HG03354 (cell line): Measurements from ENCODE around the gene STX4.
"Not testable (repeated sequence)": the region's sequence is repeated elsewhere in the genome, so short reads cannot be mapped to it uniquely, and the experiment has no call there.

ENCODE experiments used
- ATAC-seq: cut with Tn5 transposase; IDR thresholded peaks from one replicate; pipeline ENCODE4 v1.9.1; 2021; ENCODE audit warnings: mild to moderate bottlenecking; ENCODE audit not compliant: unreplicated experiment, poor library complexity, severe bottlenecking

The STX4 gene

DNA sequence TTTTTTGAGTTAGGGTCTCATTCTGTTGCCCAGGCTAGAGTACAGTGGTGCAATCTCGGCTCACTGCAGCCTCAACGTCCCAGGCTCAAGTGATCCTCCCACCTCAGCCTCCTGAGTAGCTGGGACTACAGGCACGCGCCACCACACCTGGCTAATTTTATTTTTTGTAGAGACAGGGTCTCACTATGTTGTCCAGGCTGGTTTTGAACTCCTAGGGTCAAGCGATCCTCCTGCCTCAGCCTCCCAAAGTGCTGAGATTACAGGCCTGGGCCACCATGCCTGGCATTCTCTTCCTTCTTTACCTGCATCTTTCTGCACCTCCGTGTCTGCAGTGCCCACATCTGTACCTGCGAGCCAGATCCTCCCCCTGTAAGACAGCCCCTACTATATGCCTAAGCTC, 21.5 kb upstream of the STX4 start:
- not testable (repeated sequence) for ATAC-seq

DNA sequence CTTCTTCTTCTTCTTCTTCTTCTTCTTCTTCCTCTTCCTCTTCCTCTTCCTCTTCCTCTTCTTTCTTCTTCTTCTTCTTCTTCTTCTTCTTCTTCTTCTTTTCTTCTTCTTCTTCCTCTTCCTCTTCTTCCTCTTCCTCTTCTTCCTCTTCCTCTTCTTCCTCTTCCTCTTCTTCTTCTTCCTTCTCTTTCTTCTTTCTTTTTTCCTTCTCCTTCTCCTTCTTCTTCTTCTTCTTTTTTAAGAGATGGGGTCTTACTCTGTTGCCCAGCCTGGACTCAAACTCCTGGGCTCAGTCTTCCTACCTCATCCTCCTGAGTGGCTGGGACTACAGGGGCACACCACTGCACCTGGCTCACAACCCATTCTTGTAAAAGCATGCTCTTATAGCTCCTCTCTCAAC, 20.1 kb upstream of the STX4 start:
- not testable (repeated sequence) for ATAC-seq

DNA sequence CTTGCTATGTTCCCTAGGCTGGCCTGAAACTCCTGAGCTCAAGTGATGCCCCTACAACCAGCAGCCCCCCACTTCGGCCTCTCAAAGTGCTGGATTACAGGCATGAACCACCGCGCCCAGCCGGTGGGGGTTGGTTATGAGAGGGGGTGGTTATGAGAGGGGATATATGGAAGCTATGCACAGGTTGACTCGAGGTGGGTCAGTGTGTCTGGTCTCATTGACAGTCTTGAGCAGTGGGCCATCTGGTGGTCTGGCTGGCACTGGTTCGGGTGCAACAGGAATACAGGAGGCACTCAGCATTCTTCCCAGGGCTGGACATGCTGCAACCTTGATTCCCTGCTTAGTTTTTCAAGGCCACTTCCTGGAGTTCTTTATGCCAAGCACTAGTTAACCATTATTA, 17.3 kb upstream of the STX4 start:
- no peak for ATAC-seq

DNA sequence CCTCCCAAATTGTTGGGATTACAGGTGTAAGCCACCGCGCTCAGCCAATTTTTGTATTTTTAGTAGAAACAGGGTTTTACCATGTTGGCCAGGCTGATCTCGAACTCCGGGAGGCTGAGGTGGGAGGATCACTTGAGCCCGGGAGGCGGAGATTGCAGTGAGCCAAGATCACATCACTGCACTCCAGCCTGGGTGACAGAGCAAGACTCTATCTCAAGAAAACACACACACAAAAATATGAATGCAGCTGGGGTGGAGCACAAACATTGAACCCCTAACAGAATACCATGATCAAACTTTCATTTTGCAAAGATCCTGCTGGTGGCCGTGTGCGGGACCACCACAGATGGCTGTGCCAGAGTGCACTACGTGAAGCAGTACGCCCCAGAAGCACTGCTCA, 15.6 kb upstream of the STX4 start:
- ATAC-seq = not testable (repeated sequence)

DNA sequence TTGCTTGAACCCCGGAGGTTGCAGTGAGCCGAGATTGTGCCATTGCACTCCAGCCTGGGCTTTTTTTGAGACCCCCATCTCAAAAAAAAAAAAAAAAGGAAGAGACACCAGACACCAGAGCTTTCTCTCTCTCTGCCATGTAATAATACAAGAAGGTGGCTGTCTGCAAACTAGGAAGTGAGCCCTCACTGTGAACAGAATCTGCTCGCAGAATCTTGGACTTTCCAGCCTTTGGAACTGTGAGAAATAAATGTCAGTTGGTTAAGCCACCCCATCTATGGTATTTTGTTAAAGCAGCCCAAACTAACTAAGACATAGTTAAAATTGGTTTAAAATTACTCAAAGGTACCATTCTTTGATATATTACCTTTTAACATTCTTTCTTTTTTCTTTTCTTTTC, 12.8 kb upstream of the STX4 start:
- no peak for ATAC-seq

DNA sequence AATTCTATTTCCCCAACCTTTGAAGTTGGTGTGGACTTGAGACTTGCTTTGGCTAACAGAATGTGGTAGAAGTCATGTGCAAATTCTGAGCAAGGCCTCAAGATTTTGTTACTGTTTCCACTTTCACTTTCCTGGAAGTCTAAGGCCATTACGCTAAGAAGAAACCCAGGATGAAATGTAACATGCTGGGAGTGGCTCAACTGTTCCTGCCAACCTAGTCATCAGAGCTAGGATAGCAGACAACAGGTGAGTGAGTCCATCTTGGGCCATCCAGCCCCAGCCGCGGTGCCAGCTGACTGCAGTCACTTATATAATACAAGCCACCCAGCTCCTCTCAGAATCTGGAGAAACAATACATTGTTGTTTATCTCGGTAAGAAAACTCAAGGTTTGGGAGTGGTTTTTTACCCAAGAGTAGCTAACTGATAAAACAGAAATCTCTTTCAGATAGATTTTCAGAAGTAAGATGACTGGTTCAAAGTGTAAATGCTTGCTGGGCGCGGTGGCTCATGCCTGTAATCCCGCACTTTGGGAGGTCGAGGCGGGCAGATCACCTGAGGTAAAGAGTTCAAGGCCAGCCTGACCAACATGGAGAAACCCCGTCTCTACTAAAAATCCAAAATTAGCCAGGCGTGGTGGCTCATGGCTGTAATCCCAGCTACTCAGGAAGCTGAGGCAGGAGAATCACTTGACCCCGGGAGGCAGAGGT, 10.7 kb upstream of the STX4 start:
- ATAC-seq = no peak

DNA sequence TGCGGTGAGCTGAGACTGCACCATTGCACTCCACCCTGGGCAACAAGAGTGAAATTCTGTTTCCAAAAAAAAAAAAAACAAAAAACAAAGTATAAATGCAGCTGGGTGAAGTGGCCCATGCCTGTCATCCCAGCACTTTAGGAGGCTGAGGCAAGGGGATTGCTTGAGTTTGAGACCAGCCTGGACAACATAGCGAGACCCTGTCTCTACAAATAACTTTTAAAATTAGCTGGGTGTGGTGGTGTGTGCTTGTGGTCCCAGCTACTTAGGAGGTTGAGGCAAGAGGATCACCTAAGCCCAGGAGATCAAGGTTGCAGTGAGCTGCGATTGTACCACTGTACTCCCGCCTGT, 10.1 kb upstream of the STX4 start:
- ATAC-seq = no peak

DNA sequence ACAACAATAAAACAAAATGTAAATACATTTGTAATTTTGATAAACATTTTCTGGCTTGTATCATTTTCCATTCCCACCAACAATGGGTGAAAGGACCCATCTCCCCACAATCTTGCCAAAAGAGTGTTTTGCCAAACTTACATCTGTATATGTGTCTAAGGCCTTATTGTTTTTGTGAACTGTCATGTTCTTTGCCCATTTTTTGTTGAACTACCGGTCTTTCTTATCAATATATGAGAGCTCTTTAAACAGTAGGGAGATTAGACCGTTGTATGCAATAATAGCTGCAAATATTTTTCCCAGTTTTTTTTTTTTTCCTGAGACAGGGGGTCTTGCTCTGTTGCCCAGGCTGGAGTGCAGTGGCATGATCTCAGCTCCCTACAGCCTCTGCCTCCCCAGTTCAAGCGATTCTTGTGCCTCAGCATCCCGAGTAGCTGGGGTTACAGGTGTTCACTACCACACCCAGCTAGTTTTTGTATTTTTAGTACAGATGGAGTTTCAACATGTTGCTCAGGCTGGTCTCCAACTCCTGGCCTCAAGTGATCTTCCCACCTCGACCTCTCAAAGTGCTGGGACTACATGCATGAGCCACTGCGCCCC, 9.6 kb upstream of the STX4 start:
- ATAC-seq = no peak

DNA sequence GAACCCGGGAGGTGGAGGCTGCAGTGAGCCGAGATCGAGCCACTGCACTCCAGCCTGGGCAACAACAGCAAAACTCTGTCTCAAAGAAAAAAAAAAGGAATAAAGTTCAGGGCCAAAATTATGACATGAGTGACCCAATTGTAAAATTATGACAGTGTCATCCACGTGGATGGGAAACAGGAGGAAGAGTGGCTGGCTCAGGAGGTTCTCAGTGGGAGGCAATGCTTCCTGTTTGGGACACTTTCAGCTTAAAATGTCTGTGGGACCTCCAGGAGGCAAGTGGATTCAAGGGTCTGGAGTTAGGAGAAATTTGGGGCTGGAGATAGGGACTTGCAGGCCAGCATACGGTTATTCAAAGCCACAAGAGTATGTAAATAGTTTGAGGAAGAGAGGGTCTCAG, 8.0 kb upstream of the STX4 start:
- ATAC-seq = no peak

DNA sequence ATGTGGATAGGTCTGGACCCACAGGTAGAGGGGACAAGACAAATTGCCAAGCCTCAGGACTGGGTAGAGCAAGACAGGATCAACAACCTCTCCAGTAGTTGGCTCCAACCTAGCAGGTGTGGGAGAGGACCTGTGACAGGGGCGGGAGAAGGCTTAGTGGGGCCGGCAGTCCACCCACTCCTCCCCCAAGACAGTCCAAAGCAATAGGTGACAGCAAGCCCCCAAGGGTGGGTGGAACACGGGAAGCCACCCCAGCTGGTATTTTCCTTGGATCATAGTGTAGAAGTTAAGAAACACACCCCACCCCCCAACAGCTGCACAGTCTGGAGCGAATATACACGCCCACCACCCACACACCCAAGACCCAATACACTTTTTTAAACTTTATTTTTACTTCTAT, 4.1 kb upstream of the STX4 start:
- ATAC-seq = no peak

DNA sequence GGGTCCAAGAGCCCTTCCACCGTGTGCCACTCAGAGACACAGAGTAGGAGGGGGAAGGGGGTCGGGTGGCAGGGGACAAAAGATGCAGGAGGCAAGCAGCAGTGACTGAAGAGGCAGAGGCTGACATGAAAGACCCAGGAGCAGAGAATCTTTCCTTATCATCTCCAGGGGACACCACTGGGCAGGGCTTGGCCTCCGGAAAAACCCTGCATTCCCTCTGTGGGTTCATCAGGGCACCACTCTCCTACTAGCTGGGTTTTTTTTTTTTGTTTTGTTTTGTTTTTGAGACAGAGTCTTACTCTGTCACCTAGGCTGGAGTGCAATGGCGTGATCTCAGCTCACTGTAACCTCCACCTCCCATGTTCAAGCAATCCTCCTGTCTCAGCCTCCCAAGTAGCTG, 2.1 kb upstream of the STX4 start:
- no peak for ATAC-seq

DNA sequence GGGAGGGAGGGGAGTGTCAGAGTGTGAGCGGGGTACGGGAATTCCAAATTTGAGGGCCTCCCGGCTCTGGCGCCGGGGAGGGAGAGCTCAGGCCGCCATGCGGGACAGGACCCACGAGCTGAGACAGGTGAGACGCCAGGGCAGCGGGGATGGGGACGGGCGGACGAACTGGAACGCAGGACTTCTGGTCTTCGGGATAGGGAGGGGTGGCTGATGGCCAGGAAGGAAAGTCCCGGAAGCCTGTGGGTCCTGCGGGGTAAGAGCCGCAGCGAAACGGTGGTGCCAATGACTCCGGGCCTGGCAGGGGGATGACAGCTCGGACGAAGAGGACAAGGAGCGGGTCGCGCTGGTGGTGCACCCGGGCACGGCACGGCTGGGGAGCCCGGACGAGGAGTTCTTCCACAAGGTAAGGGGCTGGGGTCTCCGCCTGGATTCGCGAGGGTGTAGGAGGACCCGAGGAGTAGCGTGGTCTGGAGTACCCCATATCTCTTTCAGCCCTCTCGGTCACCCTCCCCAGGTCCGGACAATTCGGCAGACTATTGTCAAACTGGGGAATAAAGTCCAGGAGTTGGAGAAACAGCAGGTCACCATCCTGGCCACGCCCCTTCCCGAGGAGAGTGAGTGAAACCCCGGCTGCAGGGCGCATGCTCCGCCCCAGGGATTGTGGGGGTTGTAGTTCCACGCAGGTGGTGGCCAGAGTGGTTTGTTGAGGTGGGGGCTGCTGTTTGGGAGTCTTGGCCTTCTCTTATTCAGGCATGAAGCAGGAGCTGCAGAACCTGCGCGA, 543 bp downstream of the STX4 start:
- ATAC-seq = peak; percentile 58

DNA sequence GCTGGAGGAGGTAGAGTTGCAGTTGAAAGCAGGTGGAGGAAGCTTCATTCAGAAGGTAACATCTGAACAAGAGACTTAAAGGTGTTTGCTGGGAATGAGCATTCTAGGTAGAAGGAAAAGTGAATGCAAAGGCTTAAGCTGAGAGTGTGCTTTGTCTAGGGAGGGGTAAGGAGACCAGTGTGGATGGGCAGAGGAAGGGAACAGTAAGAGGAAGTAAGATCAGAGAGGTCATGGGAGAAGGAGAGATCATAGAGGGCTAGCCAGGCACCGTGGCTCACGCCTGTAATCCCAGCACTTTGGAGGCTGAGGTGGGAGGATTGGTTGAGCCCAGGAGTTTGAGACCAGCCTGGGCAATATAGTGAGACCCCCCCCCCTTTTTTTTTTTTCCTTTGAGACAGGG, 3.3 kb downstream of the STX4 start:
- ATAC-seq = no peak

DNA sequence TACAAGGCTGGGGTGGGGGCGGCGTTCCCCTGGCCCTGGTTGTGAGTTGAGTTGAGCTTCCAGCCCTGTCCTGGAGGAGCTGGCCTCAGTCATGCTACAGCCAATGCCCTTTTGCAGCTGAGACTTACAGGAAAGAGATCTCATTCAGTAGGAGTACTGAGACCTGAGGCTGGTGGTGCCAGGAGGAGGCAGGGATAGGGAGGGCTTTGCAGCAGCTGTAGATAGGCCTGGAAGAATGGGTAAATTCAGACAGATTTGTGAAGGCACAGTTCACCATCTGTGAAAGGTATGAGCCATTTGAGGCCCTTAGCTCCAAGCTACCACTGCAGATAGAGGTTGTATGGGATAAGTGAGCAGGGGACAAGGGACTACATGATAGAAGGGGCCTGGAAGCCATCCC, 5.6 kb downstream of the STX4 start:
- no peak for ATAC-seq

DNA sequence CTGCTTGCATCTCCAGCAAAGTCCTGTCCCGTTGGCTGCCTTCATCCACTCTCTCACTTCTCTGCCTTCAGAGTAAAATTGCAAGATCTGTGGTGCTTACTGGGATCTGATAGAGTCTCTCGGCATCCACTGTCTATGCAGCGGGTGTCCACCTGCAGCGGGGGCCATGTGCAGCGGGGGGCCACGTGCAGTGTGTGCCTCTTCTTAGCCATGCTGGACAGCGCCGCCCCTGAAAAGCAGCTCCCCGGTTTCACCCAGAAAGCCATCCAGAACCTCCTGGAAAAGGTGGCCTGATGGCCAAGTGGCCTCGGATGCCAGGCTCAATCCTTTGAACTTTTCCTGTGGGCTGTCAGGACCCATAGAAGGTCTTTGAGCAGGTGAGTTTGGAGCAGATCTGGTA, 9.5 kb downstream of the STX4 start:
- ATAC-seq = no peak

DNA sequence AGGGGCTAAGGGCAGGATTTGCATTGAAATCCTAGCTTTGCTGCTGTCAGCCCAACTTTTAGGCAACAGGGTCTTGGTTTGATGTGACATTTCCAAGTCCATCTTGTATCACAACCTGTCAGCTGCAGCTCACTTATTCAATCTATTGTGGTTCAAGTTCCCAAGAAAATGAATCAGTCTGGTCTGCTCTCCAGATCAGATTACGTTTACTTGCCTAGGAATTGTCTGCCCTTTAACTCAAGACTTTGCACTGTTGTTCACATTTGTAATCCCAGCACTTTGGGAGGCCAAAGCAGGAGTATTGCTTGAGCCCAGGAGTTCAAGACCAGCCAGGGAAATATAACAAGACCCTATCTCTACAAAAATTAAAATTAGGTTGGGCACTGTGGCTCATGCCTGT, 10.0 kb downstream of the STX4 start:
- no peak for ATAC-seq

DNA sequence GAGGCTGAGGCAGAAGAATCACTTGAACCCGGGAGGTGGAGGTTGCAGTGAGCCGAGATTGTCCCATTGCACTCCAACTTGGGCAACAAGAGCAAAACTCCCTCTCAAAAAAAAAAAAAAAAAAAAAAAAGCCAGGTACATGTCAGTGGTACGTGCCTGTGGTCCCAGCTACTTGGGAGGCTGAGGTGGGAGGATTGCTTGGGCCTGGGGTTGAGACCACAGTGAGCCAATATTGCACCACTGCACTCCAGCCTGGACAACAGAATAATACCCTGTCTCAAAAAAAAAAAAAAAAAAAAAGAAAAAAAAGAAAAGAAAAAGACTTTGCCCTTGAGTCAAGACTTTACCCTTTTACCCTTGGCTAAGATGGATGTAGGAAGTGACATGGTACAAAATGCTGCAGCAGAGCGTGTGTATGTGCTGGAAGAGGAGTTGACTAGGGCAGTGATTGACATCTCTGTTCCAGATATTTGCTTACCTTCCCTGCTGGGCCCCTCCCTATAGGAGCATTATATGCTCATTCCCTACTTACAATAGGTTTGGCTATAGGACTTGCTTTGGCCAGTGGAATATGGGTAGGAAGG, 10.6 kb downstream of the STX4 start:
- no peak for ATAC-seq

DNA sequence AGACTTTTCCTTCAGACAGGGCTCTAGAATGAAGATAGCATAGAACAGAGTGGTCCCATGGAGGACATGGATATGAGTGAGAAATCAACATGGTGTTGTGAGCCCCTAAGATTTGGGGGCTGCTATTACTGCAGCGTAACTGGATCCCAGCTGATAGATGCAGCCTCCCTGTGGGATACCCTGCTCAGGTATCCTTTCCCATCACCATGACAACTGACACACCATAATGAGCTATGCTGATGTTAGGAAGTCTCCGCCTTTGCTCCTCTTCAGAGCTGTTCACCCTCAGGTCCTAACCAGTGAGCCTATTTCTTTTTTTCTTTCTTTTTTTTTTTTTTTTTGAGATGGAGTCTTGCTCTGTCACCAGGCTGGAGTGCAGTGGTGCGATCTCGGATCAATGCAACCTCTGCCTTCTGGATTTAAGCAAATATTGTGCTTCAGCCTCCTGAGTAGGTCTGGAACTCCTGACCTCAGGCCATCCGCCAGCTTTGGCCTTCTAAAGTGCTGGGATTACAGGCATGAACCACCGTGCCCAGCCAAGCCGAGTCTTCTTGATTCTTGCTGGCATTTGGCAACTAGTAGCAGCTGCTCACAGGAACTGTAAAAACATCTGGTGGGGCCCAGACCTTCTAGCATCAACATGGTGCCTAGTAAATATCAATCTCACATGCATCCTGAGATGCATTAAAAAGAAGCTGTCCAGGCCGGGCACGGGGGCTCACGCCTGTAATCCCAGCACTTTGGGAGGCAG, 17.1 kb downstream of the STX4 start:
- no peak for ATAC-seq

DNA sequence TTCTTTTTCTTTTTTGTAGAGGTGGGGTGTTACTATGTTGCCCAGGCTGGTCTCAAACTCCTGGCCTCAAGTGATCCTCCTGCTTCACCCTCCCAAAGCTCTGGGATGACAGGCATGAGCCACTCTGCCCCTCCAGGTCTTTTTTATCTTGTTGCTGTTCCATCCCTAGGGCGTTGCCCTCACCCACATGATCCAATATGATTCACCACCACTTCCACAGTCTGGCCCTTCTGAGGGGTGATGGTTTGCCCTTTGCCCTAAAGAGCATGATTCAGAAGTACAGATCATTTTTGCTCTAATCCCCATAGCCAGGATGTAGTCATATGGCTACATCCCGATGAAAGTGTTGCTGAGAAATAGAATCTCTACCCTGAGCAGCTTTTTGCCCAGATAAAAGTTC, 18.8 kb downstream of the STX4 start:
- ATAC-seq = no peak

DNA sequence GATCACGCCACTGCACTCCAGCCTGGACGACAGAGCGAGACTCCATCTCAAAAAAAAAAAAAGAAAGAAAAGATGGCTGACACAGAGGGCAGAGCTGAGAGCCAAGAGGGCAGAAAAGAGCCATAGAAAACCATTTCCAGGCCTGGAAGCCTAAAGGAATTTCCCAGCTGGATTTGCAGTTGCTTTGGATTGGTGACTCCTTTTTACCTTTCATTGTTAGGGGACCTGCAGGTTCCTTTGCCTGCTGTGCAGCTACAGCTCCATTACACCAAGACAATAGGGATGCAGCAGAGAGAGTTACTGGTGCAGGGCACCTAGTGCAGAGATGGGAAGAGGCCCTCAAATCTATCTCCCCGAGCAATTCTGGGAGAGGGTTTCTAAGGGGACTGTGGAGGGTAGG, 22.3 kb downstream of the STX4 start:
- no peak for ATAC-seq
